DMS153 treated with DMSO at 0.1 percent for 48 hours (cell line): Measurements from ENCODE around the gene TSSK1B.
"Not testable (repeated sequence)": the region's sequence is repeated elsewhere in the genome, so short reads cannot be mapped to it uniquely, and the experiment has no call there.

Experiments
- DNase-seq: peaks from one replicate; lab custom pipeline; 2025; ENCODE audit not compliant: unreplicated experiment; lab: John Stamatoyannopoulos, UW

Gene TSSK1B, protein sequence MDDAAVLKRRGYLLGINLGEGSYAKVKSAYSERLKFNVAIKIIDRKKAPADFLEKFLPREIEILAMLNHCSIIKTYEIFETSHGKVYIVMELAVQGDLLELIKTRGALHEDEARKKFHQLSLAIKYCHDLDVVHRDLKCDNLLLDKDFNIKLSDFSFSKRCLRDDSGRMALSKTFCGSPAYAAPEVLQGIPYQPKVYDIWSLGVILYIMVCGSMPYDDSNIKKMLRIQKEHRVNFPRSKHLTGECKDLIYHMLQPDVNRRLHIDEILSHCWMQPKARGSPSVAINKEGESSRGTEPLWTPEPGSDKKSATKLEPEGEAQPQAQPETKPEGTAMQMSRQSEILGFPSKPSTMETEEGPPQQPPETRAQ

DNA sequence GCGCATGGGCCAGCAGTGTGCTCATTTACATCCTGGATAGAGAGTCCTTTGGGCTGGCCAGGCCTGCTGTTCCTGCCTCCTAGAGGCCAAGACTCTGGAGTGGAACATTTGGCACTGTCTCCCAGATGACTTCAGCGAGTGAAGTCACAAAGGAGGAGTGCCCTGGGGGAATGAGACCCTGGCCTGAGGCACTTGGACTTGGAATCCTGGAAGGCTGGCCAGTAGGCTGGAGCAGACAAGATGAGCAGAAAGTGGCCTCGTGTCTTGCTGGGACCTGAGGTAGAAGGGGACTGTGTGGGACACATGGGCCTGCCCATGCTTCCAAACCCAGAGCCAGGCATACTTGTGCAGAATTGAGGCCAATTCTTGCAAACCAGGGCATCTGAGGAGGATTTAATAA lies at the start of gene TSSK1B:
Gene TSSK1B (minus strand): TSS at position 101 of the 400 bp plus-strand sequence. CDS start 150 bp downstream, outside the sequence.
- no peak for DNase-seq

DNA sequence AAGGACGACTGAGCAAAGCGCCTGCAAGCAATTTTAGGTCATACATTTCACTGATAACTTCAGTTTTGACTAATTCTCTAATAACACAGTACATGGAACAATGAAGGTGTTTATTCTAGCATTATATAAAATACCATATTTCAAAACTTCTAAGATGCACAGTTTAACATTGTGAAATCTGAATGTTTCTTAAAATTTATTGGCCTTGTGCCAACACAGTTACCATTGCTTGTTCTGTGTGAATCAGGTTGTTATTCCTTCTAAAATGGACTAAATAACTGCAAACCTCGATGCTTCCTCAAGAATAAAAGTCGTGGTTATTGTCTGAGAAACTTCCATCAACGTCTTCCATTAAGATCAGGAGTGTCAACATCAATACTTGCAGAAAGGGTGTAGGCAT lies 45.5 kb upstream of the TSSK1B start:
- DNase-seq = no peak

DNA sequence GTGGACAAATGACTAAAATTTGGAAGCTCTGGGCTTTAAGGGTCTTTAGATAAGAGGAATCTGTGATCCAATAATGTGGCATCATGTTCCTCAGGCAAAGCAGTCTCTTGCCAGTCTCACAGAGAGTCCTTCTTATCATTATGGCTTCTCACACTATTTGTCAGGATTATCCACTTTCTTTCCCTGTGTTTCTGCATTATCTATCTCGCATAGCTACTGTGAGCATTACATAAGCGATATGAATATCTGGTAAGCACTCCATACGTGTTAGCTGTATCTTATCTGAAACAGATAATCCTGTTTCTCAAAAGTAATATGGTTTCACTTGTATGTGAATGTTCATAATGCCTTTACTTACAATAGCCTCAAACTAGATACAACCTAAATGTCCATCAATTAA lies 43.9 kb upstream of the TSSK1B start:
- no peak for DNase-seq

DNA sequence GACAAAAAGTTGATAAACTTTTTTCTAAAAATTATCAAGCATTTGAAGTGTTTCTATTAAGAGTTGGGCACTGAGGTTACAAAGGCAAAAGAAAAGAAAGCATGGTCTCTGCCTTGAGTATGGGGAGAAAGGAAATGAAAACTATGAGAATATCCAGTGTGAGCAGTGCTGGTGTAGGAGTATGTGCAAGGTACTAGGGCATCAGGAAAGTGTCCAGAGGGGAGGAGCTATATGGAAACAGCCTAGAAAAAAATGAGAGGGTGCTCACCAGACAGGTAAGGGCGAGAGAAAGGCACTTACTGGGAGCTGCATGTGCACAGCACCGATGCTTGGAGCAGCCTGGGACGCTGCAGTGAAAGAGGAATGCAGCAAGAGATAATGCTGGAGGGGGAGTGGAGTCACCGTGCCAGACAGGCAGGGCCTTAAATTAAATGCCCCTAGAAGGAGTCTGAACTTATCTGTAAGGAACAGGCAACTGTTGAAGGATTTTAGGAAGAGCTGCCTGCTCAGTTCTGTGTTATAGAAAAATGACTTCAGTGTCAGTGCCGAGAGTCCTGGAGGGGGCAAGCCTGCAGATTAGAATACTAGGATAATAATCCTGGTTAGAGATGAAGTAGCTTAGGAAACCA lies 39.4 kb upstream of the TSSK1B start:
- DNase-seq = no peak

DNA sequence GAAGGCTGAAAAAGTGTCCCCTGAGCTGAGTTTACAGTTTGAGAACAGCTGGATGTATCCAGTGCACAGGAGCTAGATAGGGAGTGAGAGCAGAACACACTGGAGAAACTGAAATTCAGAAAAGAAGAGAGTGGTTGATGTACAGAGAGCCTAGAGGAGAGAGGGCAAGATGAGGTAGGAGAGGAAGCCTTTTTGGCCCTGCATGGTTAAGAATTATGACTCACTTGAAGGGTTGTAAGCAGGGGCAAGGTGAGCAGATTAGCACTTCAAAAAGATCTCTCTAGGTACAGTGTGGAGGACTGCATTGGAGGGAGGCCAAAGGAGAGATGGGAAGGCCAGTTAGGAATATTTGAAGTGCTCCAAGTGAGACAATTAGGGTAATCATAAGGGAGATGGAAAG lies 28.2 kb upstream of the TSSK1B start:
- no peak for DNase-seq

DNA sequence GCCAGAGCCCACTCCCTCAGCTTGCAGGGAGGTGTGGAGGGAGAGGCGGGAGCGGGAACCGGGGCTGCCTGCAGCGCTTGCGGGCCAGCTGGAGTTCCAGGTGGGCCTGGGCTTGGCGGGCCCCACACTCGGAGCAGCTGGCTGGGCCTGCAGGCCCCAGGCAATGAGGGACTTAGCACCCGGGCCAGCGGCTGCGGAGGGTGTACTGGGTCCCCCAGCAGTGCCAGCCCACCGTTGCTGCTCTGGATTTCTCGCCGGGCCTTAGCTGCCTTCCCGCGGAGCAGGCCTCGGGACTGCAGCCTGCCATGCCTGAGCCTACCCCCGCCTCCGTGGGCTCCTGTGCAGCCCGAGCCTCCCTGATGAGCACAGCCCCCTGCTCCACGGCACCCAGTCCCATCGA lies 22.3 kb upstream of the TSSK1B start:
- not testable (repeated sequence) for DNase-seq

DNA sequence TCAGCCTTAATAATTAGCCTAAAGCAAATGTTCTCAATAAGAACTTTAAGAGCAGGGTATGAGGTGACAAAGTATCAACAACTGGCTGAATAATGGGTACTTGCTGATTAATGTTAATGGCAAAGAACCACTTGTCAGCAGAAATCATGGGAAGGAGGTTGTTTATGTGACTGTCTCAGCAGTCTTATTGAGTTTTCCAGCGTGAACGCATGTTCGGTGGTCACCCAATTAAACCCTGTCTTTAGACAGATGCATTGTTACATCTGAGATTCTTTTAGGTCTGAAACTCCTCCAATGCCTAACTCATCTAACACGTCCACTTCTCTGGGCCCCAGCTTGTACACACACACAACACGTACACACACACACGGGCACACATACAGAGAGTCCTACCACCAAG lies 18.2 kb upstream of the TSSK1B start:
- no peak for DNase-seq

DNA sequence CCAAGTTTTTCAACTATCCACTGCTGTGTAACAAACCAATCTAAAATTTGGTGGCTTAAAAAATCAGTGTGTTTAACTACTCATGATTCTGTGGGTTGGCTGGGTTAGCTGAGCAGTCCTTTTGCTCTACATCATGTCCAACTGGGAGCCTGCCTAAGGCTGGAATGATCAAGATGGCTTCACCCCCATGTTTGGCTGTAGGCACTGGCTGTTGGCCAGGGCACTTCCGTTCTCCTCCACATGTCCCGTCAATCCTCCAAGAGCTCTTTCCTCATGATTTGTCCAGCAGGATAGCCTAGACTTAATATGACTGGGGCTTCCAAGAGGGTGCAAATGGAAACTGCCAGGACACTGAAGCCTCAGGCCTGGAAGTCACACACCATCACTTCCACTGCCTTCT lies 17.0 kb upstream of the TSSK1B start:
- no peak for DNase-seq

DNA sequence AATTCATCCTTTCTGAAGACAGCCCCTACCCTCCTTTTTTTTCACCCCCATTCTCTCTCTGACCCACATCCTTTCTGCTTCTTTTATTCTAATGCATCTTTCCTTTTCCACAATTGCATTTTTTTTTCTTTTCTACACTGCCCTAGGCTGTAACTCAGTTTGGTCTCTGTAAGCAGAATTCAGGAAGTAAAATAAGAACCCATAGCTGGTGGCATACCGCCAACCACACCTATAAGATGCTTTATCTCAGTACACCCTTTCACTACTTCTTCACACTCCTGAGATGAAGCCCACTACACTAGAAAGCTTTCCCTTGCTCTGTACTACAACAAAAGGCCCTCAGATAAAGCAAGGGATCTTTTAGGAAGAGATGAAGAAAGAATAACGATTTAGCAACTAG lies 16.1 kb upstream of the TSSK1B start:
- no peak for DNase-seq

DNA sequence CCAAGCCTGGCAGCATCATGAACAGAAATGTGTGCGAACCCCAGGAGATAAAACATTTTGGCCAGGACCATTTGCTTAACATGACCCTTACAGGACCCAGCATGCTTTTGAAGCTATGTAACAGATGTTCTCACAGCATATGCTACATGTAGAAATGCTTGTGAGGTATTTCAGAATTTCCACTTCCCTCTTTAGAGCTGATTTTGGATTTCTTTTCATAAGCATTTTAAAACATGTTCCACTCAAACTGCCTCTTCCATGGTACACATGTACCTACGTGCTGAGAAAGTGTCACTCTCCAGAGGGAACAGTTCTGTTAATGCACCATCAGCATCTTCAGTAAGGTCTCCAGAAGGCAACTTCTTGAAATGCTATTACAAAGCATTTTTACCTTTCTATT lies 15.7 kb upstream of the TSSK1B start:
- no peak for DNase-seq

DNA sequence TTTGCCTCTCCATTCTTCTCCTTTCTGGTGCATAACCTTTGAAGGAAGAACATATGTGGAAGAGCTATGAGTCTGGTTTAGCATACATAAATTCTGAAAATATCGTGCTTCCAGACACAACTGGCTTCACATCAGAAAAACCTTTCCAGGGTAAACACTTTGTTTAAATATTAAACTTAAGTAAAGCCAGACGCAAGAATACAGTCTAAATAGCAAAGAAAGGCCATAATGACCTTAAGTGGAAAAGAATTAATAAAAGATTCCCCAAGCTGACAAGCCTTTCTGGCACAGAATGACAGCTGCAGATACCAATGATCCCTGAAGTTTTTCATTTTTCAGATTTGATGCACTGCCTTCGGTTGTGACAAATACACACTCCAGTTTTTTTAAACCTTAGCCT lies 13.5 kb upstream of the TSSK1B start:
- no peak for DNase-seq

DNA sequence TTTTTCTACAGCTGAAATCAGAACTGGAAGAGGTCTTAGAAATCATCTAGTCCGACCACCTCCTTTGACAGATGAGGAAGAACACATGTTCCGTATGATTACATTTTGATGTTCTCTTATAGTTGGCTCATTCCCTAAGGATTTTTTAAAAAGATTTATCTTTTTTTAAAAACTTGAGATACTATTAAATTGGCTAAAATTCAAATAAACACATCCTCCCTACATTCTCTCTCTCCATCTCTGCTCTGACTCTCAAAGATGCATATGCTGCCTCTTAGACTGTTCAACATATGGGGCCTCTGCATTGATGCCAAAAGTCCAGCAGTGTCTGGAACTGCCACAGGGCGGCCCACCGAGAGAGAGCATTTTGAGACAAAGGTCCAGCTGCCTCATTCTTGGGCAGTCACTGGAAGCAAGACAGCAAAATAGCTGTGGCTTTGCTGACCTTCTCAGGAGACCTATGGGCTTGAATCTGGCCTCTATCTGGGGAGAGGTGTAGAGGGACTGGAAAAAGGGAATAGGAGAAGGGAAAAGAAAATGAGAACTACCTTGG lies 12.8 kb upstream of the TSSK1B start:
- DNase-seq = no peak

DNA sequence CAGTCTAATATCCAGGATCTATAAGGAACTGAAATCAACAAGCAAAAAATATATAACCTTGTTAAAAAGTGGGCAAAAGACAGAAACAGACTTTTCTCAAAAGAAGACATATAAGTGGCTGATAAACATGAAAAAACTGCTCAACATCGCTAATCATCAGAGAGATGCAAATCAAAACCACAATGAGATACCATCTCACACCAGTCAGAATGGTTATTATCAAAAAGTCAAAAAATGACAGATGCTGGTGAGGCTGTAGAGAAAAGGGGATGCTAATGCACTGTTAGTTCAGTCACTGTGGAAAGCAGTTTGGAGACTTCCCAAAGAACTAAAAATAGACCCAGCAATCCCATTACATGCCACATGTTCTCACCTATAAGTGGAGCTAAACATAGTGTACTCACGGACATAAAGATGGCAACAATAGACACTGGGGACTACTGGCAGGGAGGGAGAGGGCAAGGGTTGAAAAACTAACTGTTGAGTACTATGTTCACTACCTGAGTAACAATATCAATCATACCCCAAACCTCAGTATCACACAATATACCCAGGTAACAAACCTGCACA lies 11.7 kb upstream of the TSSK1B start:
- no peak for DNase-seq

DNA sequence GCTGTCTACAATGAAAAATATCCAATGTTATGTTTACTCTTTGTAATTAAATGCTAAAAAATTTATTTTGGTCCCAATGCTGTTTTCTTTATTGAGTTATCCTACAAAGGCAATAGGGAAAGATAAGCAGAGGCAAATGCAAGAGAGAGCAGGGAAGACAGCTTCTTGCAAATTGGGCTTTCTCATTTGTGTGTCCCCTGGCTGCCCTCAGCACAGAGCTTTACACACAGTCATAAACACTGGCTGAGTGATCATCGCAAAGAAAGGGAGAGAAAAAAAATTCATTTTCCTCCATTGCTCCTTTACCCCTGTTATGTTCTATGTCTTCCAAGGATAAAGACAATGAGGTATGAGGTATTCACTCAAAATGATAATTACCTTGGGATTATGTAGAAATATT lies 2.3 kb upstream of the TSSK1B start:
- DNase-seq = no peak

DNA sequence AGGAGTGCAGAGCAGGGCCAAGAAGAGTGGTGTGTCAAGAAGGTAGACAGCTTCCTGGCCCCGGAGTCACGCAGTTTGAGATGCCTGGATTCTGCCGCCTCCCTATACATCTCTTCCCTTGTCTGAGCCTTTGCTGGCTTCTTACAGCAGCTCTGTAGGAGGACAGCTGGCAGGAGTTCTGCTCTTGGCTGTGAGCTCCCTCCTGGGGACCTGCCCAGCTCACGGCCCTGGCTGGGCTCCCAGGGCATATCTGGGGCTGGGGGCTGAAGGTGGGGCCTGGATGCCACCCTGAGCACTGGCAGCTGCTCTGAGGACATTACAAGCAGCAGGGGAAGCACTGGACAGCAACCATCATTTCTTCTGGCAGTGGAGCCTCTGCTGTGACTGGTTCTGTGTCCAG lies 786 bp upstream of the TSSK1B start:
- DNase-seq = no peak

DNA sequence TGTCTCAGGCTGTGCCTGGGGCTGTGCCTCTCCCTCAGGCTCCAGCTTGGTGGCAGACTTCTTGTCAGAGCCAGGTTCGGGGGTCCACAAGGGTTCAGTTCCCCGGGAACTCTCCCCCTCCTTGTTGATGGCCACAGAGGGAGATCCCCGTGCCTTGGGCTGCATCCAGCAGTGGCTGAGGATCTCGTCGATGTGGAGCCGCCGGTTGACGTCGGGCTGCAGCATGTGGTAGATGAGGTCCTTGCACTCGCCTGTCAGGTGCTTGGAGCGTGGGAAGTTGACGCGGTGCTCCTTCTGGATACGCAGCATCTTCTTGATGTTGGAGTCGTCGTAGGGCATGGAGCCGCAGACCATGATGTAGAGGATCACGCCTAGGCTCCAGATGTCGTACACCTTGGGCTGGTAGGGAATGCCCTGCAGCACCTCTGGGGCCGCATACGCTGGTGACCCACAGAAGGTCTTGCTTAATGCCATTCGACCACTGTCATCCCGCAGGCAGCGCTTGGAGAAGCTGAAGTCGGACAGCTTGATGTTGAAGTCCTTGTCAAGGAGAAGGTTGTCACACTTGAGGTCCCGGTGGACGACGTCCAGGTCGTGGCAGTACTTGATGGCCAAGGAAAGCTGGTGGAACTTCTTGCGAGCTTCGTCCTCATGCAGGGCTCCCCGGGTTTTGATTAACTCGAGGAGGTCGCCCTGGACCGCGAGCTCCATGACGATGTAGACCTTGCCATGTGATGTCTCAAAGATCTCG lies 752 bp downstream of the TSSK1B start:
- DNase-seq = no peak

DNA sequence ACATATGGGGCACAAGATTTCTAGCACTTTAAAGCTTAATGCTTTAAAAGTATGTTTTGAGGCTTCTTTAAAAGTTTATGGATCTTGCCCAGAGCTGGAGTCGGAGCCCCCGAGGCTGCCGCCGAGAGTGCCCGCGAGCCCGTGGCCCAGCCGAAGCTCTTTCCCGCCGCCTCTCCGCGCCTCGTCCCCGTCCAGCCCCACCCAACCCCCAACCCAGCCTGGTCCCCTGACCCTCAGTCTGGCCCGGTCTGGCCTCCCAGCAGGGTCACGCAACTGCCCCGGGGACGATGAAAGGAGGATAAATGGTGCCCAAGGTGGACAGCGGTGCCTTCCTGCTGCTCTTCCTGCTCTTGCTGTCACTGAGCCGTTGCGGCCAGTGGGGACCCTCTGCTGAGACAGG lies 1.7 kb downstream of the TSSK1B start:
- DNase-seq = no peak

DNA sequence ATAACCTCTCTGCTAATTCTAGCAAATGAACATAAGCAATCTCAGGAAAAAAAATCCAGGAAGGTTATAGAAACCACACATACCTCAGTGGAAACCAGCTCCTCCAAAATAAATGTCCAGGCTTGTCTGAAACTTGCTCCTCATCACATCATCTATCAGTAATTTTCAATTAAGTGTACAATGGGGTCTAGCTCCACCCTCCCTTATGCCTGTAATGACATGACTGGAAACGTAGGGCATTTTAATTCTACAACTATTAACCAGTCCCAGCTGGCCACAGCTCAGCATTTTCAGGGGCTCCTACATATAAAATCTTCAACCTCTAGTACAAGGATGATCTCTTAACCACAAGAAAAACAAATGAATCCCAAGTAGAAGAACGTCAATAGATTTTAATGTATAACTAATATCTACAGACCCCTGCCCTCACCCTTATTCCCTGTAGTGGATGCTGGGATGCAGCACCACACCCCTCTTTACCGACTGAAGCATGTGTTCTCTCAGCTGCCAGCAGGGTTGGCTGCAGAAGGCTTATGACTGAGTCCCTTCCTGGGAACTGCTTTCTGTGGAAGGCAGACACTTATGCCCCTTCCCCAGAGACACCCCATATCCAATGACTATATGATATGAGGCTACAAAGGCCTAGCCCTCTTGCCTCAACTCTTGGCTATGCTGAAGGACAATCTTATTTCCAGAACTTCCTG lies 6.8 kb downstream of the TSSK1B start:
- no peak for DNase-seq

DNA sequence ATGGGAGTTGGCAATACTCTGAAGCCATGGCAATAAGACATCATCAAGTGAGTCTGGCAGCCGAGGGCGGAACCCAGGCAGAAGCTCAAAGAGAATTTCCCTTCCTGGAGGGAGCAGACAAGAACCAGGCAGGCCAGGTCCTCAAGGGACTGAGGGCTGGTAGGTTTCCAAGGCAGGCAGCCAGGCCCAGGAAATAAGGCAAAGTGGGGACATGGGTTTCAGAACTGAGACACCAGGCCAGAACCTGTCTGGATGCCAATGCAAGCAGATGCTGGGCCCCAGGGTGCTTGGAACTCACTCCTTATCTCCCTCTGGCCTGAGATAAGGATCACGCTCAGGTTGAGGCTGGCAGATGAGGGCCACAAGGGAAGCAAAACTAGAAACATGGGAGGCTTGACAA lies 8.9 kb downstream of the TSSK1B start:
- no peak for DNase-seq

DNA sequence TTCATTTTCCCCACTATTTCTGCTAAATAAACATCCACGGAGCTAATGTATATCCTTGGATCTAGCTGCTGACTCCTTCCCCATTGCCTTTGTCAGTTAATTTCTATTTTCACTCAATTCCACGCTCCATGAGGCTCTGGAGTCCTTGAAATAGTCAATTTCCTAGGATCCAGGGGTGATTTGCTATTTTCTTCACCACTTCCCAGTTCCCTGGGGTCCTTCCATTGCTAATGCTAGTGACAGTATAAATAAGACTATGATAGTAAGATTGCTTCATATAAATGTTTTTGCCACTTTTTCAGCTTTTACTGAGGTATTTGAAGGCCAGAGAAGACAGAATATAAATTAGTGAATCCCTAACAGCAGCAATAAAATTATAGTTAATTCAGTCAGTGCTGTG lies 13.1 kb downstream of the TSSK1B start:
- no peak for DNase-seq

DNA sequence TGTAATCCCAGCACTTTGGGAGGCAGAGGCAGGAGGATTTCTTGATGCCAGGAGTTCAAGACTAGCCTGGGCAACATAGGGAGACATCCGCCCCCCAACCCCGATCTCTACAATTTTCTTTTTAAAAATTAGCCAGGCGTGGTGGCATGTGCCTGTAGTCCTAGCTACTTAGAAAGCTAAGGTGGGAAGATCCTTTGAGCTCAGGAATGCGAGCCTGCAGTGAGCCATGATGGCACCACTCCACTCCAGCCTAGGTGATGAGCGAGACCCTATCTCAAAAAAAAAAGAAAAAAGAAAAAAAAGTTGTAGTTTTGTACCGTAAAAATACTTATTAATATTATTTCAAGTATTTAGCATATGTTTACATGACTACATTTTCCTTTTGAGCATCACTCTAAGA lies 29.3 kb downstream of the TSSK1B start:
- DNase-seq = no peak
